GM12801 (cell line): ENCODE data around the gene SLC7A6OS.

ENCODE experiments used
- TF ChIP-seq, protein P1 (sequence below): IDR thresholded peaks from one replicate; pipeline ENCODE4 v1.5.1; 2011; ENCODE audit warnings: control low read depth; ENCODE audit not compliant: insufficient read length; ENCODE audit errors: extremely low read depth

SLC7A6OS gene

DNA sequence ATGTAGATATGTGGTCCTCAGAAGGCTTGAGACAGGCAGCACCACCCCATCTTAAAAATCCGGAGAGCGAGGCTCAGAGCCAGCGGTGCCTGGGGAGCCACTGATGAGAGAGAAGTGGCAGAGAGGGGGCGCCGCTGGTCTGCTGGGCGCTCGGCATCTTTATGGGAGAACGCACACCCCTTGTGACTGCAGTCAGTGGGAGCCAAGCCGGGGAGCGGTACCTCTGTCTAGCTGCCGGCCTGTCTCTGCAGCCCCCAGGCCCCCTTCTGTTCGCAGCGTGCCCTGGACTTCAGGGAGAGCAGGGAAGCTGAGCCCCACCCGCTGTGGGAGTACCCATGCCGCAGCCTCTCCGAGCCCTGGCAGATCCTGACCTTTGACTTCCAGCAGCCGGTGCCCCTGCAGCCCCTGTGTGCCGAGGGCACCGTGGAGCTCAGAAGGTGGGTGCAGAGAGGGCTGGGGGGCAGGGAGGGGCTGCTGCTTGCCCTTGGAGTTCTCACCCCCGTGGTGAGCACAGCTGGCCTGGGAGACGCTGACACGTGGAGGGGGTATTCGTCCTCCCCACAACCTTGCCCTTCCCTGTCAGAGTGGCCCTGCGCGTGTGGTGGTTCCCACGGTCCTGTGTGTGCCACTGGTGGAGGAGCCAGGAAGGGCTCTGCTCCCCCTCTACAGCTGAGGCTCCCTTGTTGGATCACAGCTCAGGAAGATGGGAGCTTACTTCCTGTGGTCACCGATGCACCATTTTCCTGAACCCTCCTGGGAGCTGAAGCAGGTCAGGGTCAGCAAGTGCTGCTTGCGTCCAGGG lies 44.9 kb upstream of the SLC7A6OS start:
- TF ChIP-seq, protein P1, sequence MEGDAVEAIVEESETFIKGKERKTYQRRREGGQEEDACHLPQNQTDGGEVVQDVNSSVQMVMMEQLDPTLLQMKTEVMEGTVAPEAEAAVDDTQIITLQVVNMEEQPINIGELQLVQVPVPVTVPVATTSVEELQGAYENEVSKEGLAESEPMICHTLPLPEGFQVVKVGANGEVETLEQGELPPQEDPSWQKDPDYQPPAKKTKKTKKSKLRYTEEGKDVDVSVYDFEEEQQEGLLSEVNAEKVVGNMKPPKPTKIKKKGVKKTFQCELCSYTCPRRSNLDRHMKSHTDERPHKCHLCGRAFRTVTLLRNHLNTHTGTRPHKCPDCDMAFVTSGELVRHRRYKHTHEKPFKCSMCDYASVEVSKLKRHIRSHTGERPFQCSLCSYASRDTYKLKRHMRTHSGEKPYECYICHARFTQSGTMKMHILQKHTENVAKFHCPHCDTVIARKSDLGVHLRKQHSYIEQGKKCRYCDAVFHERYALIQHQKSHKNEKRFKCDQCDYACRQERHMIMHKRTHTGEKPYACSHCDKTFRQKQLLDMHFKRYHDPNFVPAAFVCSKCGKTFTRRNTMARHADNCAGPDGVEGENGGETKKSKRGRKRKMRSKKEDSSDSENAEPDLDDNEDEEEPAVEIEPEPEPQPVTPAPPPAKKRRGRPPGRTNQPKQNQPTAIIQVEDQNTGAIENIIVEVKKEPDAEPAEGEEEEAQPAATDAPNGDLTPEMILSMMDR = no peak

DNA sequence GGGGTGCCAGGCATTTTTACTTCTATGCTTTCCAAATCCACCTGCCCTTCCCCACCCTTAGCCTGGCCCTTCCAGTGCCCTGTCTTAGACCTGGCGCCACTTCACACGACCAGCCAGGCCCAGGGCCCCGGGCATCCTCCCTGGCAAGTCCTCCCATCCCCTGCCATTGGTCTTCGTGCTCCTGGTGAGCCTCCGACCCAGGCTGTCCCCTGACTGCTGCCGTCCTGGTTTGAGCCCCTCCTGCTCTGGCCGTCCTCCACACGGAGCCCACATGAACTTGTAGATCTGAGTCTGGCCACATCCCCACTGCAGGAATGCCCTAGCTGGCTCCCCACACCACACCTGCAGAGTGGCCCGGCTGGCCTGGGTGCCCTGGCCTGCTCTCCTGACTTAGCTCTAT lies 44.1 kb upstream of the SLC7A6OS start:
- TF ChIP-seq, protein P1 = no peak

DNA sequence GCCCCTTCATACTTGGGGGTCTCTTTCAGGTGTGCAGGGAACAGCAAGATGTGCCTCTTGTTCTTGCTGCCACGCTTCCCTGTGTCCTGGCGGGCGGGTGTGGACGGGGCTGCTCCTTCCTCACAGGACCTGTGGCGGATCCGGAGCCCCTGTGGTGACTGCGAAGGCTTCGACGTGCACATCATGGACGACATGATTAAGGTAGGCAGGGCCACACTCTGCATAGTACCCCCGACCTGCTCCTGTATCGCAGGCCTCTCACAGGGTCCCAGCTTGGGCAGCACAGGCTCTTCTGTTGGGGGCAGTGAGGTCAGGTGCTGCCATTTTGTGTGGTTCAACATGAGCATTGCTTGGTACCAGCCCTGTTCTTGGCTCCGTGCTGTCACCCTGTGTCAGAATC lies 42.6 kb upstream of the SLC7A6OS start:
- TF ChIP-seq, protein P1 = no peak

DNA sequence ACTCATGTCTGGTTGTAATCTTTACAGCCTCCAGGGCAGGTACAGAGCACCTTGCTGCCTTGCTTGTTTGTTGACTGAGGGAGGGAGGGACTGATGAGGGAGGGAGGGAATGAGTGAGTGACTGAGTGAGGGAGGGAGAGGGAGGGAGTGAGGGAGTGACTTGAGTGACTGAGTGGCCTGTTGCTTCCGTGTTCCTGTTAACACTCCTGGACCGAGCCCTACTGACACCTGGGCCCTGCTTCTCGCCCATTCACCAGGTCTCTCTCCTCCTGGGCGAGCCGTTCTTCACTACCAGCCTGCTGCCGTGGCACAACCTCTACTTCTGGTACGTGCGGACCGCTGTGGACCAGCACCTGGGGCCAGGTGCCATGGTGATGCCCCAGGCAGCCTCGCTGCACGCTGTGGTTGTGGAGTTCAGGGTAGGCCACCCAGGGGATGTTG lies 41.3 kb upstream of the SLC7A6OS start:
- TF ChIP-seq, protein P1 = no peak

GRCh38 chr16:68351463-68351862 lies 40.7 kb upstream of the SLC7A6OS start:
- TF ChIP-seq, protein P1 = no peak

DNA sequence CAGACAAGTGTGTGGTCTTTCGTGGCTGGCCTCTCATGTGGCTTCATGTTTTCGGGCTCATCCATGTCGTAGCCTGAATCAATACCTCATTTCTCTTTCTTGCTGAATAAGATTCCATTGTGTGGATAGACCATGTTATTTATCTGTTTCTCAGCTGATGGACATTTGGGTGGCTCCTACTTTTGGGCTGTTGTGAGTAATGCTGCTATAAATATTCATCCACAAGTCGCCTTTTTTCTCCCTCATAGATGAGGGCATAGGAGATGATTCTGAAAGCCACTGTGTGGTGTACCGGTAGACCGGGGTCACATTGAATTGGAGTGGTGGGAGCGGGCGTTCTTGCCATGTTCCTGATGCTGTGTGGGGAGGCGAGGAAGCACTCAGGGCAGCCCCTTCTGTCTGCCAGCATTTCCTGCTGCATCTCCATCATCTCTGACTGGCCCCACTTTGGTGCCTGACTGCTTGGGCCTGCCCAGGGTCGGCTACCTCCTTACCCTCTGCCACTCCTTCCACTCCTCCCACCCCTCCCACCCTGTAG lies 40.1 kb upstream of the SLC7A6OS start:
- TF ChIP-seq, protein P1 = no peak

- TF ChIP-seq, protein P1 = no peak
These were observed 39.2 kb upstream of the SLC7A6OS start for GRCh38 chr16:68349838-68350410.
